H9 (cell line): Measurements from ENCODE around the gene FARP1. TPM values are rescaled to one million over a fixed set of nuclear protein-coding genes. Genes with fewer than 3 reads are reported as not detected.

ENCODE experiments used
- DNase-seq: peaks from one replicate; pipeline ENCODE4 v3.0.0-alpha.2; 2017
- H2AFZ ChIP-seq: one replicate; pipeline ENCODE4 v1.6.1; 2013; ENCODE audit warnings: mild to moderate bottlenecking, low read length, control low read depth, moderate library complexity
- H2AK5ac ChIP-seq: 2 replicates; pipeline ENCODE4 v1.6.1; 2013; ENCODE audit warnings: low read length, control low read depth, mixed read lengths; ENCODE audit not compliant: insufficient read length
- H2BK120ac ChIP-seq: one replicate; pipeline ENCODE4 v1.6.1; 2013; ENCODE audit warnings: low read depth, mild to moderate bottlenecking, low read length, control low read depth, inconsistent platforms; ENCODE audit not compliant: poor library complexity, severe bottlenecking
- H2BK12ac ChIP-seq: 2 replicates; pipeline ENCODE4 v1.6.1; 2013; ENCODE audit warnings: low read length, control low read depth, mixed read lengths, low read depth; ENCODE audit not compliant: insufficient read length
- H2BK15ac ChIP-seq: 2 replicates; pipeline ENCODE4 v1.6.1; 2013; ENCODE audit warnings: low read depth, low read length, control low read depth
- H2BK20ac ChIP-seq: one replicate; pipeline ENCODE4 v1.6.1; 2013; ENCODE audit warnings: low read depth, mild to moderate bottlenecking, low read length, control low read depth, inconsistent platforms; ENCODE audit not compliant: poor library complexity, severe bottlenecking
- H2BK5ac ChIP-seq: 2 replicates; pipeline ENCODE4 v1.6.1; 2013; ENCODE audit warnings: low read length, control low read depth, mixed read lengths; ENCODE audit not compliant: insufficient read length
- H3K14ac ChIP-seq: 2 replicates; pipeline ENCODE4 v1.6.1; 2013; ENCODE audit warnings: low read length, control low read depth; ENCODE audit not compliant: insufficient read depth
- H3K18ac ChIP-seq: 2 replicates; pipeline ENCODE4 v1.6.1; 2013; ENCODE audit warnings: low read depth, mild to moderate bottlenecking, mixed read lengths, low read length, control low read depth; ENCODE audit not compliant: insufficient read length
- H3K23ac ChIP-seq: 2 replicates; pipeline ENCODE4 v1.6.1; 2013; ENCODE audit warnings: low read length, control low read depth, mixed read lengths, low read depth; ENCODE audit not compliant: insufficient read length
- H3K23me2 ChIP-seq: 2 replicates; pipeline ENCODE4 v1.6.1; 2013; ENCODE audit warnings: low read depth, mild to moderate bottlenecking, mixed read lengths, low read length, control low read depth; ENCODE audit not compliant: insufficient read length, poor library complexity, severe bottlenecking
- H3K27ac ChIP-seq: 2 replicates; pipeline ENCODE4 v1.5.1; 2013; ENCODE audit warnings: low read length, control low read depth, mixed read lengths, low read depth; ENCODE audit not compliant: insufficient read length
- H3K27me3 ChIP-seq: 2 replicates; pipeline ENCODE4 v1.6.1; 2013; ENCODE audit warnings: low read length, control low read depth, inconsistent platforms; ENCODE audit not compliant: insufficient read depth
- H3K4ac ChIP-seq: 2 replicates; pipeline ENCODE4 v1.6.1; 2013; ENCODE audit warnings: low read depth, mild to moderate bottlenecking, control low read depth, inconsistent platforms, low read length, moderate library complexity
- H3K4me1 ChIP-seq: 2 replicates; pipeline ENCODE4 v1.6.1; 2013; ENCODE audit warnings: low read length, control low read depth, inconsistent platforms; ENCODE audit not compliant: insufficient read depth
- H3K4me2 ChIP-seq: 2 replicates; pipeline ENCODE4 v1.6.1; 2013; ENCODE audit warnings: low read length, control low read depth, mixed read lengths; ENCODE audit not compliant: insufficient read length, insufficient read depth
- H3K56ac ChIP-seq: 2 replicates; pipeline ENCODE4 v1.6.1; 2013; ENCODE audit warnings: low read depth, mild to moderate bottlenecking, mixed read lengths, low read length, control low read depth; ENCODE audit not compliant: insufficient read length
- H3K79me1 ChIP-seq: 2 replicates; pipeline ENCODE4 v1.6.1; 2013; ENCODE audit warnings: low read depth, mild to moderate bottlenecking, moderate library complexity, low read length, control low read depth, inconsistent platforms; ENCODE audit not compliant: insufficient read depth, poor library complexity, severe bottlenecking
- H3K79me2 ChIP-seq: 2 replicates; pipeline ENCODE4 v1.6.1; 2013; ENCODE audit warnings: low read length, control low read depth, inconsistent platforms; ENCODE audit not compliant: insufficient read depth
- H3K9ac ChIP-seq: 2 replicates; pipeline ENCODE4 v1.6.1; 2013; ENCODE audit warnings: low read length, control low read depth, mixed read lengths; ENCODE audit not compliant: insufficient read length; ENCODE audit errors: extremely low read depth
- H3K9me3 ChIP-seq: one replicate; pipeline ENCODE4 v1.6.1; 2013; ENCODE audit warnings: low read depth, low read length, inconsistent platforms; ENCODE audit not compliant: control insufficient read depth
- H3T11ph ChIP-seq: one replicate; pipeline ENCODE4 v1.6.1; 2013; ENCODE audit warnings: mild to moderate bottlenecking, low read length, control low read depth, inconsistent platforms
- H4K20me1 ChIP-seq: one replicate; pipeline ENCODE4 v1.6.1; 2013; ENCODE audit not compliant: control insufficient read depth, insufficient read length, insufficient read depth
- H4K5ac ChIP-seq: 2 replicates; pipeline ENCODE4 v1.6.1; 2013; ENCODE audit warnings: low read depth, mild to moderate bottlenecking, mixed read lengths, low read length, control low read depth; ENCODE audit not compliant: insufficient read length
- H4K8ac ChIP-seq: replicated peaks from 2 replicates; pipeline ENCODE4 v1.6.1; 2013; ENCODE audit warnings: low read length, control low read depth, mixed read lengths, low read depth; ENCODE audit not compliant: insufficient read length
- H4K91ac ChIP-seq: 2 replicates; pipeline ENCODE4 v1.6.1; 2013; ENCODE audit warnings: low read depth, mild to moderate bottlenecking, moderate library complexity, mixed read lengths, low read length, control low read depth; ENCODE audit not compliant: insufficient read length
- H3K27ac Mint-ChIP-seq, 3 experiments: 2 replicates in 2 of 3; 3 replicates in 1 of 3; pipeline ENCODE4 v1.8.0; 2020 to 2021; ENCODE audit warnings: mixed read lengths in 3 of 3, mild to moderate bottlenecking in 1 of 3, moderate library complexity in 1 of 3
- H3K27me3 Mint-ChIP-seq: 2 replicates; pipeline ENCODE4 v1.8.0; 2021; ENCODE audit warnings: low read depth, mild to moderate bottlenecking, moderate library complexity, mixed read lengths
- H3K36me3 Mint-ChIP-seq, 3 experiments: 2 replicates in 2 of 3; 3 replicates in 1 of 3; pipeline ENCODE4 v1.8.0; 2020 to 2021; ENCODE audit warnings: low read depth in 3 of 3, mixed read lengths in 3 of 3; ENCODE audit not compliant: insufficient read depth in 1 of 3
- H3K4me1 Mint-ChIP-seq, 2 experiments: 2 replicates each; pipeline ENCODE4 v1.8.0; 2020; ENCODE audit warnings: mixed read lengths in 2 of 2
- H3K4me3 Mint-ChIP-seq, 2 experiments: 2 replicates in 1 of 2; 3 replicates in 1 of 2; pipeline ENCODE4 v1.8.0; 2020 to 2021; ENCODE audit warnings: mild to moderate bottlenecking in 2 of 2, mixed read lengths in 2 of 2, moderate library complexity in 1 of 2
- H3K9me3 Mint-ChIP-seq, 2 experiments: 2 replicates in 1 of 2; 3 replicates in 1 of 2; pipeline ENCODE4 v1.8.0; 2020; ENCODE audit warnings: mild to moderate bottlenecking in 2 of 2, mixed read lengths in 2 of 2, moderate library complexity in 1 of 2
- WGBS: extraction: QIAGEN DNeasy Blood & Tissue Kit; methylation state at CpG from one replicate; pipeline ENCODE4 v1.1.7; 2013; ENCODE audit warnings: missing lambda C conversion rate, low lambda C conversion rate, mixed read lengths; ENCODE audit not compliant: insufficient read length; ENCODE audit errors: extremely low coverage; 5-methylcytosine and 5-hydroxymethylcytosine counted together
- total RNA-seq: library from RNA; stranded (reverse); gene quantifications from 2 replicates; pipeline ENCODE4 v1.2.1, GENCODE V29; 2021
- TF ChIP-seq, protein P1 (sequence below): fragments of 200-600 bp; sonication (generic); conservative IDR thresholded peaks from 3 replicates; pipeline ENCODE4 v1.8.0; 2021; ENCODE audit warnings: antibody characterized with exemption, mild to moderate bottlenecking

Gene FARP1
- total RNA-seq, 1 experiment from 2014 or later = 95.9 TPM

DNA sequence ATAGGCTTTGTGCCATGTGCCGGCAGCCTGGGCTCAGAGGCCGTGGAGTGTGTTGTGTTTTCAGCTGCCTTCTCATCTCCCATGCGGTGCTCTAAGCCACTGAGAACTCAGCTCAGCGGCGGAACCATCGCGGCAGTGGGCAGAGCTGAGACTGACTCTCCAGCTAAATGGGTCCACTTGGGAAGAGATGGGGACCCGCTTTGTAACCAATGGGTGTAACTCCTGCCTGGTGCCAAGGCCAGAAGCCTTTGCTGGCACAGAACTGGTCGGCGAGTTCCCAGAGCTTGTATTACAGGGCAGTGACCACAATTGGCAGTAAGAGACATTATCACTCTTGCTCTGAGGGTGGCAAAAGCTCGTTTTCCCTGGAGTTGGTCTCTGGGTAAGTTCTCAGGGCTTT is 251.0 kb downstream of the FARP1 start:
- WGBS = no CpG with 5 or more reads among the region's 11 CpGs
- no peaks in the 10 kb centered on the region; the same call in 1 of the 2 replicates for H3K27me3 Mint-ChIP-seq
- Histone ChIP-seq H3T11ph (no peak overlapping the region), H4K91ac (no peak overlapping the region), H3K14ac (no peak overlapping the region), H3K4ac (no peak overlapping the region), H4K20me1 (no peaks in the 10 kb centered on the region), H3K79me2 (no peaks in the 10 kb centered on the region), H2BK120ac (no peak overlapping the region), H3K56ac (no peak overlapping the region), H3K4me2 (no peak overlapping the region), H3K27ac (no peak overlapping the region), H2BK15ac (no peak overlapping the region), H2BK20ac (no peak overlapping the region), H2AFZ (no peak overlapping the region), H2BK5ac (no peak overlapping the region), H2BK12ac (no peak overlapping the region), H4K5ac (no peak overlapping the region), H3K23me2 (no peaks in the 10 kb centered on the region), H2AK5ac (no peak overlapping the region), H3K9ac (no peak overlapping the region), H3K27me3 (no peaks in the 10 kb centered on the region), H3K4me1 (peaks cover 4% of the 10 kb centered on the region; the same call in 1 of the 2 replicates), H3K79me1 (no peaks in the 10 kb centered on the region), H3K9me3 (no peaks in the 10 kb centered on the region), H3K23ac (no peak overlapping the region), H4K8ac (no peak overlapping the region), H3K18ac (no peak overlapping the region)
- H3K4me1 Mint-ChIP-seq = peaks cover 14 to 15% of the 10 kb centered on the region in 2 experiments
- H3K9me3 Mint-ChIP-seq = no peaks in the 10 kb centered on the region
- no peak overlapping the region for H3K4me3 Mint-ChIP-seq
- H3K36me3 Mint-ChIP-seq = peaks cover 14 to 57% (median 34%) of the 10 kb centered on the region in 3 experiments
- DNase-seq = no peak
- peak overlapping the region in 1 of 3 experiments; percentile 23; a peak in 1 of 7 replicates for H3K27ac Mint-ChIP-seq
- TF ChIP-seq, protein P1, sequence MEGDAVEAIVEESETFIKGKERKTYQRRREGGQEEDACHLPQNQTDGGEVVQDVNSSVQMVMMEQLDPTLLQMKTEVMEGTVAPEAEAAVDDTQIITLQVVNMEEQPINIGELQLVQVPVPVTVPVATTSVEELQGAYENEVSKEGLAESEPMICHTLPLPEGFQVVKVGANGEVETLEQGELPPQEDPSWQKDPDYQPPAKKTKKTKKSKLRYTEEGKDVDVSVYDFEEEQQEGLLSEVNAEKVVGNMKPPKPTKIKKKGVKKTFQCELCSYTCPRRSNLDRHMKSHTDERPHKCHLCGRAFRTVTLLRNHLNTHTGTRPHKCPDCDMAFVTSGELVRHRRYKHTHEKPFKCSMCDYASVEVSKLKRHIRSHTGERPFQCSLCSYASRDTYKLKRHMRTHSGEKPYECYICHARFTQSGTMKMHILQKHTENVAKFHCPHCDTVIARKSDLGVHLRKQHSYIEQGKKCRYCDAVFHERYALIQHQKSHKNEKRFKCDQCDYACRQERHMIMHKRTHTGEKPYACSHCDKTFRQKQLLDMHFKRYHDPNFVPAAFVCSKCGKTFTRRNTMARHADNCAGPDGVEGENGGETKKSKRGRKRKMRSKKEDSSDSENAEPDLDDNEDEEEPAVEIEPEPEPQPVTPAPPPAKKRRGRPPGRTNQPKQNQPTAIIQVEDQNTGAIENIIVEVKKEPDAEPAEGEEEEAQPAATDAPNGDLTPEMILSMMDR = no peak
